OCI-LY3 (cell line): ENCODE measurements around the gene PPARGC1A.

Experiments
- CTCF ChIP-seq: fragments of 200-600, 300-600 bp; sonication (generic); IDR thresholded peaks from 2 replicates; pipeline ENCODE4 v1.5.1; 2014; ENCODE audit warnings: antibody characterized with exemption, low read length, low read depth
- EZH2phosphoT487 ChIP-seq: fragments of 200-600 bp; shearing (Covaris generic); IDR thresholded peaks from 2 replicates; pipeline ENCODE4 v1.6.1; 2018; ENCODE audit warnings: antibody characterized with exemption, mixed run types, low read depth

GRCh38 chr4:23853986-23854660 is 35.7 kb downstream of the PPARGC1A start:
- TF ChIP-seq CTCF (no peak), EZH2phosphoT487 (no peak)
